K562 (cell line): ENCODE measurements around the gene CD4. TPM values are rescaled to one million over a fixed set of nuclear protein-coding genes. Genes with fewer than 3 reads are reported as not detected.

Source experiments
- ATAC-seq: fragments of 200-7000 bp; cut with Tn5 transposase; 3 replicates; pipeline ENCODE4 v1.9.1; 2020; ENCODE audit warnings: moderate library complexity
- BruUV-seq: library from RNA; stranded (reverse); fragments of 400-500 nt; replicated peaks from 2 replicates; lab custom pipeline; 2021; lab: Mats Ljungman, UMichigan
- CTCF ChIA-PET: fragments of 300-600 bp; formaldehyde crosslinking; extraction: SDS; loops from one replicate; lab custom pipeline; 2021; ENCODE audit warnings: low intra/inter-chr PET ratio; lab: Yijun Ruan, JAX
- POLR2A ChIA-PET: fragments of 300-600, 350-650 bp; sonication (Branson Sonifier 250); formaldehyde crosslinking; extraction: SDS; loops from one replicate; lab custom pipeline; 2021; ENCODE audit warnings: antibody characterized with exemption, inconsistent platforms; lab: Yijun Ruan, JAX
- DNase-seq, 4 experiments: peaks; one replicate each; pipeline versions ENCODE4 v3.0.0 to v3.0.0-alpha.2; 2011 to 2018; ENCODE audit warnings: low spot score in 3 of 4, mixed read lengths in 3 of 4; ENCODE audit errors: extremely low read depth in 1 of 4
- FAIRE-seq: peaks from 2 replicates; lab custom pipeline; 2011; peaks lifted over from hg19 to GRCh38; lab: Jason Lieb, UNC
- H2AFZ ChIP-seq: 2 replicates; pipeline ENCODE4 v1.6.0; 2011; ENCODE audit warnings: low read depth, low read length, control low read depth, inconsistent platforms
- H3K27ac ChIP-seq: fragments of 200-600 bp; 3 replicates; pipeline ENCODE4 v1.8.0; 2011; ENCODE audit warnings: low read depth, mild to moderate bottlenecking, control low read depth, inconsistent platforms, low read length, moderate library complexity, mixed read lengths; ENCODE audit errors: extremely low read depth
- H3K27me3 ChIP-seq, 2 experiments: fragments of 300-600 bp in 1 of 2; 2 replicates in 1 of 2; 3 replicates in 1 of 2; pipeline versions ENCODE4 v1.6.0 to v1.8.0; 2011; ENCODE audit warnings: inconsistent platforms in 2 of 2, low read length in 2 of 2, mild to moderate bottlenecking in 1 of 2, mixed read lengths in 1 of 2, moderate library complexity in 1 of 2; ENCODE audit not compliant: control insufficient read depth in 2 of 2, insufficient read depth in 2 of 2
- H3K36me3 ChIP-seq: fragments of 300-600 bp; 3 replicates; pipeline ENCODE4 v1.8.0; 2011; ENCODE audit warnings: mild to moderate bottlenecking, low read length, inconsistent platforms; ENCODE audit not compliant: control insufficient read depth, insufficient read depth
- H3K4me1 ChIP-seq, 2 experiments: fragments of 200-600 bp in 1 of 2; replicated peaks in 1 of 2; 2 replicates in 1 of 2; 3 replicates in 1 of 2; pipeline versions ENCODE4 v1.5.1 to v1.8.0; 2011; ENCODE audit warnings: inconsistent platforms in 2 of 2, low read length in 2 of 2, mild to moderate bottlenecking in 1 of 2, mixed read lengths in 1 of 2, moderate library complexity in 1 of 2; ENCODE audit not compliant: control insufficient read depth in 2 of 2, insufficient read depth in 2 of 2
- H3K4me2 ChIP-seq: 2 replicates; pipeline ENCODE4 v1.6.1; 2011; ENCODE audit warnings: low read length, control low read depth, inconsistent platforms, mixed read lengths; ENCODE audit not compliant: insufficient read depth
- H3K4me3 ChIP-seq: fragments of 200-600 bp; sonication (generic), shearing (Covaris generic); 2 replicates; pipeline ENCODE4 v1.5.1; 2016; ENCODE audit warnings: control low read depth, inconsistent platforms
- H3K79me2 ChIP-seq: fragments of 200-600 bp; 3 replicates; pipeline ENCODE4 v1.8.0; 2011; ENCODE audit warnings: low read length, inconsistent platforms; ENCODE audit not compliant: control insufficient read depth, insufficient read depth
- H3K9ac ChIP-seq, 2 experiments: 2 replicates each; pipeline versions ENCODE4 v1.6.0 to v1.6.1; 2011; ENCODE audit warnings: low read depth in 2 of 2, low read length in 2 of 2, control low read depth in 1 of 2, inconsistent platforms in 1 of 2, mild to moderate bottlenecking in 1 of 2, mixed read lengths in 1 of 2; ENCODE audit not compliant: insufficient read depth in 1 of 2
- H3K9me1 ChIP-seq: one replicate; pipeline ENCODE4 v1.6.0; 2011; ENCODE audit warnings: inconsistent platforms, mild to moderate bottlenecking, low read length, moderate library complexity; ENCODE audit not compliant: control insufficient read depth, insufficient read depth
- H3K9me3 ChIP-seq: replicated peaks from 2 replicates; pipeline ENCODE4 v1.5.1; 2011; ENCODE audit warnings: low read depth, low read length, inconsistent platforms; ENCODE audit not compliant: control insufficient read depth, insufficient read depth
- H4K20me1 ChIP-seq: replicated peaks from 2 replicates; pipeline ENCODE4 v1.6.1; 2011; ENCODE audit warnings: low read length, inconsistent platforms, mixed read lengths; ENCODE audit not compliant: control insufficient read depth, insufficient read depth
- FIP1L1 ChIP-seq: fragments of 200-400 bp; formaldehyde crosslinking; IDR thresholded peaks from 2 replicates; pipeline ENCODE4 v1.6.1; 2018; ENCODE audit warnings: mild to moderate bottlenecking, low read depth, low read length; ENCODE audit not compliant: poor library complexity, severe bottlenecking
- GATAD2B ChIP-seq: fragments of 450-650 bp; IDR thresholded peaks from 2 replicates; pipeline ENCODE4 v1.6.1; 2017; ENCODE audit warnings: mild to moderate bottlenecking, borderline replicate concordance
- HEY1 ChIP-seq: fragments of 250-450 bp; sonication (Bioruptor Pico); IDR thresholded peaks from 2 replicates; pipeline ENCODE4 v1.5.0; 2020; ENCODE audit warnings: mild to moderate bottlenecking, moderate library complexity, borderline replicate concordance
- ILF3 ChIP-seq: fragments of 450-650 bp; IDR thresholded peaks from 2 replicates; pipeline ENCODE4 v1.6.1; 2018; ENCODE audit warnings: antibody characterized with exemption, mild to moderate bottlenecking, moderate library complexity, borderline replicate concordance
- MCM2 ChIP-seq: fragments of 450-650 bp; IDR thresholded peaks from 2 replicates; pipeline ENCODE4 v1.6.1; 2017; ENCODE audit warnings: low read depth, mild to moderate bottlenecking
- OTX1 ChIP-seq: fragments of 450-650 bp; formaldehyde crosslinking; IDR thresholded peaks from 2 replicates; pipeline ENCODE4 v1.4.0; 2022; ENCODE audit warnings: mild to moderate bottlenecking
- POLR2B ChIP-seq: fragments of 450-650 bp; IDR thresholded peaks from 2 replicates; pipeline ENCODE4 v1.6.1; 2018; ENCODE audit warnings: low read depth; ENCODE audit not compliant: partially characterized antibody
- PRPF4 ChIP-seq: fragments of 200-400 bp; formaldehyde crosslinking; IDR thresholded peaks from one replicate; pipeline ENCODE4 v1.6.1; 2017; ENCODE audit warnings: low read length, low read depth, mild to moderate bottlenecking; ENCODE audit not compliant: insufficient read depth, poor library complexity, severe bottlenecking
- PTTG1 ChIP-seq: fragments of 450-650 bp; IDR thresholded peaks from 2 replicates; pipeline ENCODE4 v1.6.1; 2016; ENCODE audit warnings: low read depth, mild to moderate bottlenecking, missing genetic modification characterization, missing compliant biosample characterization
- WGBS: fragments of 100-300 bp; shearing (Covaris generic); methylation state at CpG from one replicate; pipeline ENCODE4 v1.1.6; 2016; ENCODE audit warnings: low coverage, mixed read lengths; ENCODE audit not compliant: insufficient coverage; ENCODE audit errors: missing lambda C conversion rate; 5-methylcytosine and 5-hydroxymethylcytosine counted together
- in situ Hi-C: fragments of 300-500 bp; cut with MboI; formaldehyde crosslinking; loops from 4 replicates; pipeline ENCODE4 v1.15.0; 2018; ENCODE audit warnings: inconsistent platforms, mixed read lengths
- intact Hi-C: fragments of 100-400 bp; cut with micrococcal nuclease; formaldehyde crosslinking; loops from 2 replicates; pipeline ENCODE4 v1.14.2; 2022
- polyA plus RNA-seq, 8 experiments: library from polyadenylated mRNA; depleted of rRNA in 4 of 8; stranded (reverse) in 5 of 8; unstranded in 3 of 8; fragments of >200 nt; fragmentation: Nextera tagmentation in 2 of 8; fragmentation: Illumina TruSeq in 1 of 8; extraction: Ambion mirVana in 2 of 8; extraction: Trizol in 1 of 8; gene quantifications; 2 replicates each; pipeline versions ENCODE4 v1.2.1 to v1.2.3, GENCODE V29; 2011 to 2014; ENCODE audit warnings: inconsistent platforms in 1 of 8, missing spikeins in 1 of 8
- total RNA-seq, 7 experiments: library from RNA; depleted of rRNA in 6 of 7; stranded (reverse); fragments of >200 nt in 6 of 7; fragmentation: Illumina TruSeq in 2 of 7; extraction: Trizol in 2 of 7; gene quantifications; 2 replicates each; pipeline versions ENCODE4 v1.2.1 to v1.2.3, GENCODE V29; 2011 to 2021; ENCODE audit warnings: low replicate concordance in 1 of 7
- TF ChIP-seq, protein P1 (sequence below): fragments of 450-650 bp; IDR thresholded peaks from 2 replicates; pipeline ENCODE4 v1.6.1; 2016; ENCODE audit warnings: borderline replicate concordance

CD4 gene
- total and polyA plus RNA-seq, 9 of the 15 experiments (the other 6 are each of a cell fraction or from before 2014, with no cell fraction given), result 0.06 to 0.27 (median 0.09) TPM; not detected in 5

GRCh38 chr12:6832125-6832524, 42.8 kb downstream of the CD4 start:
- Histone ChIP-seq H3K27me3 (no peaks in the 10 kb centered on the region), H4K20me1 (no peaks in the 10 kb centered on the region), H3K4me2 (no peak overlapping the region), H2AFZ (no peak overlapping the region), H3K9me1 (no peaks in the 10 kb centered on the region), H3K36me3 (peaks cover 47% of the 10 kb centered on the region; the same call in 2 of the 3 replicates), H3K79me2 (peaks cover 24% of the 10 kb centered on the region), H3K4me3 (no peak overlapping the region), H3K4me1 (peaks cover 9 to 37% of the 10 kb centered on the region in 2 experiments; a peak in 4 of 5 replicates), H3K9me3 (no peaks in the 10 kb centered on the region), H3K9ac (no peak overlapping the region), H3K27ac (no peak overlapping the region)
- 71% methylated on average over 4 of the region's 4 CpGs for WGBS
- TF ChIP-seq, protein P1, sequence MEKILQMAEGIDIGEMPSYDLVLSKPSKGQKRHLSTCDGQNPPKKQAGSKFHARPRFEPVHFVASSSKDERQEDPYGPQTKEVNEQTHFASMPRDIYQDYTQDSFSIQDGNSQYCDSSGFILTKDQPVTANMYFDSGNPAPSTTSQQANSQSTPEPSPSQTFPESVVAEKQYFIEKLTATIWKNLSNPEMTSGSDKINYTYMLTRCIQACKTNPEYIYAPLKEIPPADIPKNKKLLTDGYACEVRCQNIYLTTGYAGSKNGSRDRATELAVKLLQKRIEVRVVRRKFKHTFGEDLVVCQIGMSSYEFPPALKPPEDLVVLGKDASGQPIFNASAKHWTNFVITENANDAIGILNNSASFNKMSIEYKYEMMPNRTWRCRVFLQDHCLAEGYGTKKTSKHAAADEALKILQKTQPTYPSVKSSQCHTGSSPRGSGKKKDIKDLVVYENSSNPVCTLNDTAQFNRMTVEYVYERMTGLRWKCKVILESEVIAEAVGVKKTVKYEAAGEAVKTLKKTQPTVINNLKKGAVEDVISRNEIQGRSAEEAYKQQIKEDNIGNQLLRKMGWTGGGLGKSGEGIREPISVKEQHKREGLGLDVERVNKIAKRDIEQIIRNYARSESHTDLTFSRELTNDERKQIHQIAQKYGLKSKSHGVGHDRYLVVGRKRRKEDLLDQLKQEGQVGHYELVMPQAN, result no peak
- TF ChIP-seq PRPF4, result no peak
- TF ChIP-seq HEY1 (CRISPR knock-in tag), result no peak
- no peak for TF ChIP-seq ILF3
- TF ChIP-seq MCM2, result no peak
- no peak for TF ChIP-seq POLR2B
- TF ChIP-seq GATAD2B, result no peak
- no peak for TF ChIP-seq PTTG1 (tag)
- no peak for TF ChIP-seq FIP1L1
- no peak for TF ChIP-seq OTX1
- FAIRE-seq, result no peak
- ChIA-PET CTCF (interaction anchor here (0.6 kb wide), 1 partner anchor 65 kb away, joined by 5 read pairs; no protein-coding TSS in a partner anchor), POLR2A (interaction anchor here (0.6 to 3.9 kb wide), 6 partner anchors 8 to 470 kb away, joined by 3 to 24 read pairs (median 4); no protein-coding TSS in a partner anchor)
- intact Hi-C loops (no loop called here), in situ Hi-C loops (no loop called here)
- no peak for DNase-seq
- no TSS peak for BruUV-seq
- no peak for ATAC-seq
